Activated effector memory CD4-positive, alpha-beta T cell treated with Interleukin-2 at 50 U/mL for 16 hours (primary cell): ENCODE data around the gene PEMT.

Experiments used
- DNase-seq: peaks from one replicate; pipeline ENCODE4 v3.0.0-alpha.2; 2020

Gene PEMT

DNA sequence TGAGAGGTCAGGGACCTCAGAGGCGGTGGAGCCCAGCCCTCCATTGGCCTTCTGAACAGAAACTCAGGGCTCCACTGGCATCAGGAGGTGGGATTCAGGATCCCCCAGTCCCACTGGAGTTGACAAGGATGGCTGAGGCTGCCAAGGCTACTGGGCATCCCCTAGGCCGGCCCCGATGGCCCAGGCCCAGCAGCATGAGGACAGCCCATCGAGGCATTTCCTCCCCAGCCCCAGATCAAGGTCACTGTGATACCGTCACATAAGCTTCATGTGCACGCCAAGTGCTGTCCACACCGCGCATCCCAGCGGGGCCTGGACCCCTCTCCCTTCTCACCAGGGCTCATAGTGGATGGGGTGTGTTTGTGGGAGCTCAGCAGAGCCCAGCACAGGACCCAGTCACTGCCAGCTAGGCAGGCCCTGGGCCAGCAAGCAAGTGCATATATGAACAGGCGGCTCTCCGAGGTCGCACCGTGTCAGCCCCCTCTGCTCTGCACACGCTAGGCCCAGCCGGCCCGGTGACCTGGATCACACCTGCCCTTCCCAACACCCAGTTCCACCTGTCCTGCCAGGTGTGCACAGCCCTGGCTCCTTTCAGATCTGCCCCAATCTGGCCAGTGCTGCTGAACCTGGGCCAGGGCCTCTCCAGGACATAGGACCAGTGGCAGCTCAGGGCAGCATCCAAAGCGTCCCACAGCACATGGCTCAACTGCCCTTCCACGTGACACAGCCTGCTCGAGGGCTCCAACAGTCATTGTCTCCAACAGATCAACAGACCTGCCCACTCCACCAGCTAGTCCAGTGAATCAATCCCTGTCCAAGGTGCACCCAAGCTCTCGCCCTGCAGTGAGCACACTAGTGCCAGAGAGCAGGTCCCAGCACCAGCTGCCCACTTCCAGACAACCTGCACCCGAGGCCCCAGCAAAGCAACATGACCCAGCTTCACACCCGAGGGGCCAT is 62.5 kb downstream of the PEMT start:
- DNase-seq, result no peak

DNA sequence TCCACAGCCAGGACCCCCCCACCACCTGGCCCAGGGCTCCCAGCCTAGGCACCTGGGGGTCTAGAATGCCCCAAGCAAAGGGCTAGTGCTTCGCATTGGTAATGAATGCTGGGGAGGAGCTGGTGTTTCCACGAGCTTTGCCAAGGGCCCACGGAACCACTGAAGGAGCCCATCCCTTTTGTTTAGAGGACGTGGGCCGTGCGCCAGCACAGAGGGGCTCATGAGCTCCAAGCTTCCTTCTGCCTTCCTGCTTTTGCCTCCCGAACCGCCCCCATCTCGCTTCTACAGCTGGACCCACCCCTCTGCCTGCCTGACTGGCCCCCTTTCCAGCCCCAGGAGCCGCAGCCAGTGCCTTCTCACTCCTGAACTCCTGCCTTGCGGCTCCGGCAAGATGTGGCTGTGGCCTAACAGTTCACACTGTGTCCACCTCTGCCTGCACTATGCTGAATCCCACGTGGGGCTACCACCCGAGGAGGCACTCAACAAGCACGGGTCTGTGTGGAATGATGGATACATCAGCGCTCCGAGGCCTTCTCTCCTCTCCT is 63.5 kb downstream of the PEMT start:
- no peak for DNase-seq

DNA sequence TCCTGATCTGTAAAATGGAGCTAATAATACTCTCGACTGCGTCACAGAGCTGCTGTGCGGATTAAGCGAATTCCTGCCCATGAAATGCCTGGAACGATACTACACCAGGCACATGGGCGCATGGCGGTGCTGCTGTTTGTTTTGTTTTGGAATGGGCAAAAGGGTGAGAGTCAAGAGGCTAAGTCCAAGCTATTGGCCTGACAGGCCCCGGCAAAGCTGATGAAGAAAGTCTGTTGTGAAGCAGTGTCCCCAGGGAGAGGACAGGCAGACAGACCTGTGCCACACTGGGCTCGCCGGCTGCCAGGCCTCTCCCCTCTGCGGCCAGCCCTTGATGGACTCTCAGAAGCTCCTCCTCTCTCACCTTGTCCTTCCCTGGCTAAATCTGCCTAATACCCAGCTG is 64.0 kb downstream of the PEMT start:
- DNase-seq, result no peak

DNA sequence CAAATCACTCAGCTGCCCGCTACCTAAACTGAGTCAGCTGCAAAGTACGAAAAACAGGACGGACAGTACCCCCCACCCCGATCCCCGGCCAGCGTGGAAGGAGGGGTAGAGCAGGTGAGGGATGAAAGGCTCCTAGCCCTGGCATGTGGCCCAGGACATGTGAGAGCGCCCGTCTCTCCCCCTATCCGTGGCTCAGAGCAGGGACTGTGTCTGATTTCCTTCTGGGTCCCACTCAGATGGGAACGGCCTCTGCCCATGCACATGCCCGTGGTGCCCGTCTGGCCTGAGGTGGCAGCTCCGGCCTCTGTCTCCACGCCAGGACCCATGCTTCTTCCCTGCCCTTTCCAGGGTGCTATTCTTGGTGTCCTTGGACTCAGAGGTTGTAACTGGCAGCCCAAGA is 65.1 kb downstream of the PEMT start:
- DNase-seq, result no peak

DNA sequence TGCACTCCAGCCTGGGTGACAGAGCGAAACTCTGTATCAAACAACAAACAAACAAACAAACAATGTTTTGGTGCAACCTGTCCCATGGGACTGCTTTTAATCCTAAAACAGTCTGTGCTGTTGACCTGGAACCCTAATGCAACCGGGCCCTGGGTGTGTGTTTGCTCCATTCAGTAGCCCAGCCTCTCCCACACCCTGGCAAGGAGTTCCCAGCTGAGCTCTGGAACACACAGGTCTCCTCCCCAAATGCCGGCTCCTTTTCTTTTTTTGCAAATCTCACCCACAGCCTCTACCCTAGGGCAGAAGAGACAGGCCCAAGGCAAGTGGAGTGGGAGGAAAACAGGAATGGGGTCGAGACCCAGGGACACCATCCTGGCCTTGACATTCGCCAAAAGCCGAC is 65.6 kb downstream of the PEMT start:
- DNase-seq, result no peak

DNA sequence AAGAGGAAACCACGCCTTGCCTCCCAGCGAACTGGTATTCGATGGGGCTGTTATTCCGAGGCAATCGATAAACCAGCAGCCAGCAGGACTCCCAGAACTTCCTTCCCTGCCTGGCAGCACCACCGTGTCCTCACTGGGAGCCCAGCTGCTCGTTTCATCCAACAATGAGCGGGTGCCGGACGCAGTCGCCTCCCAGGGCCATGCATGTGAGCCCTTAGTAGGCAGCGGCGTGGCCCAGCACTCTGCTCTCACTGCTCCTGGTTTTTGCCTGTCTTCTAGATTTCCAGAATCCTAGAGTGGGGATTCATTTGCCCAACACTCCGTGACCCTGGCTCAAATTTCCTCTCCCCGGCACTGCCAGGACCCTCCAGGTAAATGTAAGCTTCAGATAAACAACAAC is 66.2 kb downstream of the PEMT start:
- DNase-seq, result no peak

DNA sequence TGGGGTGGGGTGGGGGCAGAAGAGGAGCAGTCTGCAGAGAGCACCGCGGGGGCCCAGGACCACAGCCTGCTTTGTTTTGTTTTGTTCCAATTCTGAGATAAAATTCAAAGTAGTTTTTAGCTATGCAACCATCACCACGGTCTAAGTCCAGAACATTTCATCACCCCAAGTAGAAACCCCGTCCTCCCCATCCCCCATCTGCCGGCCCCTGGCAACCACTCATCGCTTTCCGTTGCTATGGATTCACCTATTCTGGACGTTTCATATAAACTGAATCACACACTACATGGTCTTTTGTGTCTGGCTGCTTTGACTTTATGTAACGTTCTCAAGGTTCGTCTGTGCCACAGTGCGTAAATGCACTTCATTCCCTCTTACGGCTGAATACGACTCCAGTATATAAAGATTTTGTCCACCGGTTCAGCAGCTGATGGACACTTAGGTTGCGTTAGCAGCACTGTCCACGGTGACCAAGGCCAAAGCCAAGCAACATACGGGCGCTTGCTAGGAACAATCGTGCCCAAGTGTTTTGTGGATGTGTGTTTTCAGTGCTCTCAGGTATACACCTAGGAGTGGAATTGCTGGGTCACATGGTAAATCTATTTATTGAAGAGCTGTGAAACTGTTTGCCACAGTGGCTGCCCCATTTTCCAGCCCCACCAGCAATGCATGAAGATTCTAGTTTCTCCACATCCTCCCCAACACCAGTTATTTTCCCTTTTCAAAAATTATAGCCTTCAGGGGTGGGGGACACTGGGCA is 67.6 kb downstream of the PEMT start:
- DNase-seq, result no peak

DNA sequence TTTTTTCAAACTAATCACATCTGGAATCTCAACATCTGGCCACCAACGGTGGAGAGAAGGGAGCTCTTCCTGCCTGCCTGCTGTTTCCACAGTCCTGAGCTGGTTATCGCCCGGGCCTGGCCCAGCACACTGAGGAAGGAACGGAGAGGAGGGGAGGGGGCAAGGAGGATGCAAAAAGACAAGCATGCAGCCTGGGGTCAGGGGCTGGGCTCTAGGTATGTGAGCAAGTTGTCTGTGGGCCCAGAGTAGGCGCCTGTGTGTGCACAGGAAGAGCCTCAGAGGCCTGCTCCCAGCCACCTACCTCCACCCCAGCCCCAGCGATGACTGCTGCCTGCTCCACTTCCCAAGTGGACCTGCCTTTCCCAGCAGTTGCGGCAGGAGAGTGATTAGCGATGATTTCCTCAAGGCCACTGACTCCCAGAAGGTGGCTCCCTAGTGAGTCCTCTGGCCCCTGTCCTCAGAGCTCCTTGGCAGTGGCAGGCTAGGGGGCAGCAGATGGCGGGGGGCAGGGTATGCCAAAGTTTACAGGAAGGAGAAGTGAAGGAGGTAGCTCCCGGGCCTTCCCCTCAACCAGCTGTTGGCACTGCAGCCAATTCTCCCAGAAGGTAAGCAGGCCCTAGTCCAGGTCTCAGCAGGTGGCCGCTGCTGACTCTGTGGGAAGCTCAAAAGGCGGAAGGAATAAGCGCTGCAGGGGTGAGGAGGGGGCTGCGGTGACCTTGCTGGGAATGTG is 68.3 kb downstream of the PEMT start:
- DNase-seq, result no peak

DNA sequence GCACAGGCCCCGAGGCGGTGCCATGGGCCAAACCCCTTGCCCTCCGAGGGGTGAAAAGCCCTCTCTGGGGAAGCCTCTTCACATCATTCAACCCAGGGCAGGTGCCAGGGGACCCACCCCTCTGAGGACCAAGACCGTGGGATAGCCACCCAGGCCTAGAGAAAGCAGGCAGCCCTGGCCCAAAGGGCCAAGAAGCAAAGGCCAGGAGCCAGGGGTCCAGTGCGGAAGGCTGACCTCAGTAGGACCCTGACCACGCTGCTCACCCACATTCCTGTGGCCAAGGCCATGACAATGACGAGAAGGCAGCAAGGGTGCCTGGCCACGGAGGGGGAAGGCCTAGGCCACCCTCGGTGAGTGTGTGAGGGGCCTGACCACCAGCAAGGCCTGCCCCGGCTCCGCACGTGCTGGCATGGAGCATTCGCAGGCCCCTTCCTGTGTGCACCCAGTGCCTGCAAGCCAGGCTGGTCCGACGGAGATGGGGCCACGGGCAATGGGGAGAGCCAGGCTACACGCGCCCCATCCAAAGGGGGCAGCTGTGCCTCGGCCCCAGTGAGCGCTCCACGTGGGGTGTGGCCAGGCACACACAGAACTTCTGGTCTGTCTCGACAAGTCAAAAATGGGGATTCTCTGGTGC is 70.8 kb downstream of the PEMT start:
- DNase-seq, result no peak

DNA sequence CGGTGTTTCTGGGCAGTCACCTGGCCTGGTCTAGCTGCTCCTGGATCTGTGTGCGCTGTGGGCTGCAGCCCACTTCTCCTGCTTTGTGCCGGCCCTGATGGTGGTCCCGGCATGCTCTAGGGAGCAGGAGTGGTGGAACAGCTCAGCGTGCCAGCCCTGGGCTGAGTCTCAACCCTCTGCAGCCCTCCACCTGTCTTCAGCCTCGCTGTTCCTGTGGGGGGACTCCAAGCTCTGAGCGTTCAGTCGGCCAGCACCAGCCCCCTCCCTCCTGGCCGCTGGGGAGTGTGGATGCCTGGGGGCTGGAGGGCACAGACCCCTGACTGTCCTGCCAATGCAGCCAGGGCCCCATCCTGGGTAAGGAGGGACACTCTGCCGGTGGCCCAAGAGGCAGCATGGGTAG is 71.6 kb downstream of the PEMT start:
- DNase-seq, result no peak

DNA sequence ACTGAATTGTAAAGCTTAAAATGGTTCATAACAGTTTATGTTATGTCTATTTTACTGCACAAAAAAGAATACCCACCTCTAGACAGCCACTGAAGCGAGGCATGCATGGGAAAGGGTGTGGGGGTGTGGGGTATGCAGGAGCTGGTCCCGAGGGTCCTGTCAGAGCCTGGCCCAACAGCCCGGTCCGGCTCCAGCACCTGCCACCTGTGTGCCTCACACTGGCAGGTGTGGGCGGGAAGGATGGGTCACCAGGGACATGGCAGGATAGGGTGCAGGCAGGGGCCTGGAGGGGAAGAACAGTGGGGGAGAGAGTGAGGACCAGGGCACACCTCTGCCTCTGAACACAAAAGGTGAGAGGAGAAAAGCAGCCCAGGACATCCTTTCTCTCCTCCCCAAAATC is 72.6 kb downstream of the PEMT start:
- no peak for DNase-seq

DNA sequence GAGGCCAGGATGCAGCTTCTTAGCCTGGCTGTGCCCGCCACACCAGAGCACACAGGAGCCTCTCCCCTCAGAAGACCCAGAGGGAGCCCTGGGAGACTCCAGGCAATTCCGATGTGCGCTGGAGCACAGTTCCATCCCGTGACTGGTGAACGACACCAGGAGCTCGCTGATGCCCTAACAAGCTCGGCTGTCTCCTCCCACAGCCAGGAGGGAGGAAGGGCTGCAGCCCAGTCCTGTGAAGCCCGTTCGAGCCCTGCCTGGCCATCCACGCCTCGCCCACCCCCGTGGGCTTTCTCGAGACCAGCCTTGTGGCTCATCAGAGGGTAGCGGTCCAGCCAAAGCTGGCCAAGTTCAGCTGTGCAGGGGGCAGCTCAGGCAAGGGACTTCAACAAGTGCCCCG is 73.5 kb downstream of the PEMT start:
- DNase-seq, result no peak

DNA sequence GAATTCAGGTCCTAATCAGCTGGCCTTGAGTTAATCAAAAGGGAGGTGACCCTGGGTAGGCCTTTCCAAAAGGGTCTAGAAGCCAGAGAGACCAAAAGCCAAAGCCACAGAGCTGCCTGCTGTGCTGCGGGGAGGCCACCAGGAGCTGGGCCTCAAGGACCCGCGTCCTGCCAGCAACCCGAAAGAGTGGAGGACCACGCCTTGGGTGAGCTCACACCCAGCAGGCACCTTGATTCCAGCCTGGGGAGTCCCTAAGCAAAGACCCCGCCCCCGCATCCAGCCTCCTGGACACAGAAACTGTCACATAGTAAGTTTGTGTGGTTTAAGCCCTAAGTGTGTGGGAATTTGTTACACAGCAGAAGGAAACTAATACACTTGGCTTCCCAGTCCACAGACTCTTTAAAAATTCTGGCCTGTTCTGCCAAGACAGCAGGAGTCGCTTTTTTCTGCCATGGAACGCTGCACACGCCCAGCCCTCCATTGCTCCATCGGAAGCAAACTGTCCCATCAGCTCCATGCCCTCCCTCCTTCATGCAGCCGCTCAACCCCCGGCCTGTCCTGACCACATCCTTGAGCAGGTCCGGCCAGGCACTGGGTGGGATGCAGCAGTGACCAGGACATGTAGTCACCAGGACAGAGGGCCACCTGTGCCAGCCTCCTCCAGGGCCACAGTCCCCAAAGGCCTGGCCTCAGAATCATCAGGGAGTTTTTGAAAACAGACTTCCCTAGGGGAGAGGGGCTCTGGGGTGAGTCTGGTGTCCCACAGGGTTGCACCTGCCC is 74.4 kb downstream of the PEMT start:
- DNase-seq, result no peak

DNA sequence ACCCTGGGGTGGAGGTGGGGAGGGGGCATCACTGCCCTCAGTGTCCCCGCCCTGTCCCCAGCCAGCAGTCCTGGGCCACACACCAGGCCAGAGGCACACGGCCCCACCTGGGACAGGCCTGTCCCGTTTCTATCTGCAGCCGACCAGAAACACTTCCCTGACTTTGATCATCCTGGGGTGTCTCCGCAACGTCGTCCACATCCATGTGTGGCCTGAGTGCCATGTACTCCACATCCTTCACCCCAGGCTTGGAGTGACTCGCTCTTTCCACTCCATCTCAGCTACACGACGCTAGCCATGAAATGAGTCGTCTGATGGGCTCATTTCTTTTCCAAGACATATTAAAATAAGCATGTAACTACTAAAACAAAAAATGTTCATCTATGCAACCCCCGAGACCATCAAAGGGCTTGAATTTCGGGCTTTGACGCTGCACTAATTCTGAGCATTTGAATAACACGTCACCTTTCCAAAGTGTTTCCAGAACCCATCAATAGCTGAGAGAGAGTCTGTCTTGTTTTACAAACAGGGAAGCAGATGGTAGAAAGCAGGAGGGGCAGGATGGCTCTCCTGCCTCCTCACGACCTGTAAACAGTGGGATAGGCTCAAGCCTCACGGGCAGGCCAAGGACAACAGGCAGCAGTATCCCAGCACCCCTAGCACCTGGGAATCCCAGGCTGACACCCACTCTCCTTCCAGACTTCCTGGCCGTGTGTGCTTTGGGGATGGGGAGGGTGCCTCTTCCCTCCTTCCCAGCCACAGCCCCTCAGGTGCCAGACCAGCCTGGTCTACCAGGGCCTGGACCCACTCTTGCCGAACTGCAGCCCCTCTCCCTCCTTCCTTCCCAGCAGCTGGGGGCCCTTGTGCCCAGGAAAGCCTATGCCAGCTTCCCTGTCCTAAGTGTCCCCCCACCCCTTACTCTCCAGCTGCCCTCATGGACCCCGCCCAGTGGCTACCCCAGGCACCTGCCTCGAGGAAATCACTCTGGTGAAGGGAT is 75.3 kb downstream of the PEMT start:
- DNase-seq, result no peak

DNA sequence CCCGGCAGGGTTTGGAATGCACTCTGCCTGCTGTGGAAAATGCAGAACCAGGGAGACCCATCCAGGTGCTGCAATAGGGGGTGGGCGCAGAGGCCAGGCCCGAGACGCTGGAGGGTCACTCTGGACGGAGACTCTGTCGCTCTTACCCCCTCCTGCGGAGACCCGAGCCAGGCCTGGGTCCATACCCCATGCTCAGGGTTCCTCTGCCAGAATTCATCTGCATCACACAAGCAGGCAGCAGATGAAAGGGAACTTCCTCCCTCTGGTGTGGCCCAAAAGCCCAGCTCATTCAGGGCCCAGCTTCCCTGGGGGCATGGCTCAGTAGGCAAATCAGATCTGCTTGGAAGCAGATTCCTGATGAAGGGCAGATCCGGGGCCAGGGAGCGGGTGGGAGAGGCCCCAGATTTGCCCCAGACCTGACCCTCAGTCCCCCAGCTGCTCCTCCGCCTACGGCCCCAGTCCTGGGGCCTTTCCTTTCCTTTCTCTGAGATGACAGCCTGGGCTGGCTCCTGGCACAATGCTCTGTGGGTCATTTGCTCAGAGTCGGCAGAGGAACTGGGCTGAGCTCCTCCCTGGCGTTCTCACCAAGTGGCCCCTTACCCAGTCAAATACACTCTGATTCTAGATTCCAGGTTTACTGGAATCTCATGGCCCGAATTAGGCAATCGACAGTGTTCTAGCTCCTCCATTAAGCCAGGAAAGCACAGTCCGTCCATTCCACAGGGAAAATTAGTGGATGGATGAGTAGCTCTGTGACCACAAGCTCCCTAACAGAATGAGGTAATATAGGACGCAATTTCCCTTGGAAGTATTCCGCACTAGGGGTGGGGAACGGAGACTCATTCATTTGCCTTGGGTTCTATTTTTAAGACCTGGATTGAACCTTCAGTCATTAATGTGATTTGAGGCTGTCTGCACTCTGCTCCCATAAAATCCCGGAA is 76.2 kb downstream of the PEMT start:
- DNase-seq, result no peak

DNA sequence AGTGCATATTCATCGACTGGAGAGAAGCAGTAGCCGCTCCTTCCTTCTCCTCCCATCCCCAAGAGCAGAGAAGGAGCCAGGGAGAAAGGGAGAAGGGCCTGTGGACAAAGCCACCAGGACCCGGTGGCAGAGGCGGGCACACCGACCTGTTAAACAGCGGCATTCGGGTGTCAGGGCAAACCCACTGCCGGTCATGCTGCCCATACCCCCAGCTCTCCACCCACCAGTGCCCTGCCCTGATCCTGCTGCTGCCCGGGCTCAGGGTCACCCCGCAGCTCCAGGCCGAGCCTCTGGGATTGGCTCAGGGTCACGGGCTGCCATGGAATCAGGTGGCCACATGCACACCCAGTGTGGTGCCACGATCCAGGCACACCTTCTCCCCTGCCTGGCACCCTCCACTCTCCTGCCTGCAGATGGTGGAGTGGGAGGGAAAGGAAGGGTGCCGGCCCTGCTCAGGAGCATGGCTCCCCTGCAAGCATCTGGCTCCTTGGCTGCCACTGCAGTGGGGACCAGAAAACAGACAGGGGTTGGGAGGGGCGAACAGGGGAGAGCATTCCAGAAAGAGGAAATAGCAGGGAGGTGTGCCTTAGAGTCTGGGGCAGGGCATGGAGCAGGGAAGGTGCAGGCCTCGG is 77.0 kb downstream of the PEMT start:
- no peak for DNase-seq

DNA sequence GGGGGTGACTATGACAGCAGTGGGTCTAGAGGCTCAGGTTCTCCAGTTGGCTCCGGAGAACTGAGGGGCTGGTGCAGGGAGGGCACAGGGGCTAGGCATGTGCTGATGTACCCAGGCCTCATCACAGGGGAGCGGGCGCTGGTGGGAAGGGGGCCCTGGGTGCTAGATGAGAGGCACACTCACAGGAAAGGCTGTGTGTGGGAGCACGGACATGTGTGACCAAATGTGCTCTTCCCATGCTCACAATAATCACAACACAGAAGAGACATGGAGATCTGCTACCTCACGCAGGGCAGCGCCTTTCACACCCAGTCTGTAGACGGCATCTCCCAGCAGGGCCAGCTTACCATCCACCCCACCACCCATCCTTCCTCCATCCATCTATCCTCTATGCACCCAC is 77.9 kb downstream of the PEMT start:
- DNase-seq, result no peak

DNA sequence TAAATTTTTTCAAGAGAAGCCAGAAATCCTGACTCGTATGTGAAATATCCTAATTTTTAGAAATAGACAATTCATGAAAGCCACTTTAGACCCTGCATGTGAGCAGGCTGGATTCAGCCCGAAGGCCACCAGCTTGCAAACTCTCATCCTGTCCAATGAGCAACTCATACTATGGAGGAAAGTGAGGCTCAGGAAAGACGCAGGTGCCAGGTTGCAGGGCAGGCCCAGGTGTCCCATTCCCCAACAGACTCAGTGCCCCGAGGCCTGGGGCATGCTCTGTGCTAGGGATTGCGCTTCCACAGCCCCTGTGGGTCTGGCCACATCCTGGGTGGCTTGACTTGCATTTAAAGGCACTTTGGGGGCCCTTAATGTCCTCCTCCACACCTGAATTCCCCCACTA is 78.6 kb downstream of the PEMT start:
- DNase-seq, result no peak
